NCI-H345 (cell line): ENCODE data around the gene FUT9.
A peak's percentile ranks its signal among the peaks of the same experiment; 100 is the strongest.

Experiments
- DNase-seq: peaks from one replicate; lab custom pipeline; 2025; lab: John Stamatoyannopoulos, UW

The FUT9 gene

GRCh38 chr6:96015518-96016333 lies at the start of gene FUT9:
Gene FUT9 (plus strand): TSS chr6:96015974. CDS start chr6:96203156, 187,182 bp downstream.
- peak; percentile 93 for DNase-seq

- DNase-seq, result no peak
Observed at GRCh38 chr6:95967594-95967993, 48.2 kb upstream of the FUT9 start.

GRCh38 chr6:95973976-95974375 lies 41.8 kb upstream of the FUT9 start:
- DNase-seq, result peak; percentile 2

GRCh38 chr6:95978230-95978629 lies 37.5 kb upstream of the FUT9 start:
- no peak for DNase-seq

GRCh38 chr6:95991906-95992305 lies 23.9 kb upstream of the FUT9 start:
- no peak for DNase-seq

- DNase-seq, result no peak
Observed at GRCh38 chr6:95994151-95994550, 21.6 kb upstream of the FUT9 start.

- DNase-seq, result no peak
Observed at GRCh38 chr6:95998133-95998532, 17.6 kb upstream of the FUT9 start.

- DNase-seq, result no peak
Observed at GRCh38 chr6:96001891-96002575, 13.7 kb upstream of the FUT9 start.

- no peak for DNase-seq
Observed at GRCh38 chr6:96002576-96002910, 13.2 kb upstream of the FUT9 start.

- no peak for DNase-seq
Observed at GRCh38 chr6:96002912-96003311, 12.9 kb upstream of the FUT9 start.

- no peak for DNase-seq
Observed at GRCh38 chr6:96007663-96008062, 8.1 kb upstream of the FUT9 start.

- no peak for DNase-seq
Observed at GRCh38 chr6:96013531-96013930, 2.2 kb upstream of the FUT9 start.

GRCh38 chr6:96014846-96015517 lies 792 bp upstream of the FUT9 start:
- peak; percentile 73 for DNase-seq

GRCh38 chr6:96016334-96017069 lies 728 bp downstream of the FUT9 start:
- DNase-seq, result peak; percentile 66

GRCh38 chr6:96017070-96017359 lies 1.2 kb downstream of the FUT9 start:
- DNase-seq, result no peak

GRCh38 chr6:96022225-96022624 lies 6.5 kb downstream of the FUT9 start:
- no peak for DNase-seq

GRCh38 chr6:96032661-96033060 lies 16.9 kb downstream of the FUT9 start:
- DNase-seq, result no peak

GRCh38 chr6:96051555-96051954 lies 35.8 kb downstream of the FUT9 start:
- DNase-seq, result no peak

- no peak for DNase-seq
Observed at GRCh38 chr6:96058082-96058481, 42.3 kb downstream of the FUT9 start.

GRCh38 chr6:96059586-96059985 lies 43.8 kb downstream of the FUT9 start:
- DNase-seq, result no peak

GRCh38 chr6:96060249-96060648 lies 44.5 kb downstream of the FUT9 start:
- no peak for DNase-seq

GRCh38 chr6:96065213-96065612 lies 49.4 kb downstream of the FUT9 start:
- DNase-seq, result no peak

- no peak for DNase-seq
Observed at GRCh38 chr6:96066376-96066775, 50.6 kb downstream of the FUT9 start.
